SK-N-SH treated with all-trans-retinoic acid at 6 μM for 48 hours (cell line): ENCODE measurements around the gene PIK3CB.

Source experiments
- ATAC-seq: fragments of 200-7000 bp; cut with Tn5 transposase; 3 replicates; pipeline ENCODE4 v1.9.1; 2020; ENCODE audit warnings: mild to moderate bottlenecking, moderate library complexity
- BACH2 ChIP-seq: fragments of 250-450 bp; sonication (Bioruptor Pico); IDR thresholded peaks from 2 replicates; pipeline ENCODE4 v1.9.0; 2021; ENCODE audit warnings: mild to moderate bottlenecking, borderline replicate concordance
- CSRNP3 ChIP-seq: fragments of 250-450 bp; sonication (Bioruptor Pico); IDR thresholded peaks from 2 replicates; pipeline ENCODE4 v1.5.1; 2021; ENCODE audit warnings: mild to moderate bottlenecking, moderate library complexity
- GLIS3 ChIP-seq: fragments of 250-450 bp; sonication (Bioruptor Pico); IDR thresholded peaks from 2 replicates; pipeline ENCODE4 v1.5.0; 2020; ENCODE audit warnings: mild to moderate bottlenecking, moderate library complexity
- ISL1 ChIP-seq: fragments of 250-450 bp; sonication (Bioruptor Pico); IDR thresholded peaks from 2 replicates; pipeline ENCODE4 v2.1.2; 2022; ENCODE audit warnings: mild to moderate bottlenecking, moderate library complexity
- OSR1 ChIP-seq: fragments of 250-450 bp; sonication (Bioruptor Pico); IDR thresholded peaks from 2 replicates; pipeline ENCODE4 v1.8.0; 2022; ENCODE audit warnings: moderate library complexity, mild to moderate bottlenecking, inconsistent platforms
- PATZ1 ChIP-seq: fragments of 250-450 bp; sonication (Bioruptor Pico); IDR thresholded peaks from 2 replicates; pipeline ENCODE4 v1.8.0; 2020; ENCODE audit warnings: mild to moderate bottlenecking, moderate library complexity, borderline replicate concordance
- POU6F1 ChIP-seq: fragments of 250-450 bp; sonication (Bioruptor Pico); IDR thresholded peaks from 2 replicates; pipeline ENCODE4 v1.8.0; 2021; ENCODE audit warnings: low read depth, mild to moderate bottlenecking, moderate library complexity, borderline replicate concordance
- RARB ChIP-seq: fragments of 250-450 bp; sonication (Bioruptor Pico); IDR thresholded peaks from 2 replicates; pipeline ENCODE4 v1.8.0; 2021; ENCODE audit warnings: mild to moderate bottlenecking, moderate library complexity
- SNAI2 ChIP-seq: fragments of 250-450 bp; sonication (Bioruptor Pico); IDR thresholded peaks from 2 replicates; pipeline ENCODE4 v1.5.0; 2020; ENCODE audit warnings: mild to moderate bottlenecking, moderate library complexity
- TCF4 ChIP-seq: fragments of 250-450 bp; sonication (Bioruptor Pico); IDR thresholded peaks from 2 replicates; pipeline ENCODE4 v1.8.0; 2021; ENCODE audit warnings: mild to moderate bottlenecking, moderate library complexity, borderline replicate concordance
- TOX ChIP-seq: fragments of 250-450 bp; sonication (Bioruptor Pico); IDR thresholded peaks from 2 replicates; pipeline ENCODE4 v1.8.0; 2021; ENCODE audit warnings: mild to moderate bottlenecking, moderate library complexity, borderline replicate concordance
- TSHZ2 ChIP-seq: fragments of 250-450 bp; sonication (Bioruptor Pico); IDR thresholded peaks from 2 replicates; pipeline ENCODE4 v1.5.0; 2020; ENCODE audit warnings: mild to moderate bottlenecking, moderate library complexity
- ZFP3 ChIP-seq: fragments of 250-450 bp; sonication (Bioruptor Pico); IDR thresholded peaks from 2 replicates; pipeline ENCODE4 v1.5.0; 2020; ENCODE audit warnings: mild to moderate bottlenecking, moderate library complexity
- ZFP30 ChIP-seq: fragments of 450-650 bp; formaldehyde crosslinking; IDR thresholded peaks from 2 replicates; pipeline ENCODE4 v1.5.0; 2022; ENCODE audit warnings: mild to moderate bottlenecking, moderate library complexity
- ZNF70 ChIP-seq: fragments of 450-650 bp; formaldehyde crosslinking; IDR thresholded peaks from 2 replicates; pipeline ENCODE4 v1.5.0; 2020; ENCODE audit warnings: mild to moderate bottlenecking, moderate library complexity
- ZNF8 ChIP-seq: fragments of 450-650 bp; formaldehyde crosslinking; IDR thresholded peaks from 2 replicates; pipeline ENCODE4 v1.5.0; 2020; ENCODE audit warnings: mild to moderate bottlenecking, moderate library complexity

Gene PIK3CB

GRCh38 chr3:138767498-138768104 lies 67.1 kb downstream of the PIK3CB start:
- TF ChIP-seq TCF4 (CRISPR knock-in tag) (no peak), TSHZ2 (no peak), CSRNP3 (no peak), ZFP3 (no peak), ZNF70 (CRISPR knock-in tag) (no peak), PATZ1 (CRISPR knock-in tag) (no peak), POU6F1 (CRISPR knock-in tag) (no peak)
- no peak for ATAC-seq

GRCh38 chr3:138761002-138761401 lies 73.7 kb downstream of the PIK3CB start:
- TF ChIP-seq PATZ1 (CRISPR knock-in tag) = no peak
- TF ChIP-seq ZFP3 = no peak
- TF ChIP-seq BACH2 (CRISPR knock-in tag) = no peak
- no peak for TF ChIP-seq TSHZ2
- no peak for TF ChIP-seq SNAI2 (CRISPR knock-in tag)

GRCh38 chr3:138748190-138748589 lies 86.5 kb downstream of the PIK3CB start:
- no peak for ATAC-seq
- no peak for TF ChIP-seq OSR1 (CRISPR knock-in tag)
- no peak for TF ChIP-seq ZNF70 (CRISPR knock-in tag)
- TF ChIP-seq ZNF8 (CRISPR knock-in tag) = no peak
- TF ChIP-seq TSHZ2 = no peak
- TF ChIP-seq PATZ1 (CRISPR knock-in tag) = no peak
- no peak for TF ChIP-seq TOX (CRISPR knock-in tag)
- no peak for TF ChIP-seq SNAI2 (CRISPR knock-in tag)
- no peak for TF ChIP-seq GLIS3
- no peak for TF ChIP-seq TCF4 (CRISPR knock-in tag)
- TF ChIP-seq RARB (CRISPR knock-in tag) = no peak
- no peak for TF ChIP-seq ISL1 (CRISPR knock-in tag)
- TF ChIP-seq POU6F1 (CRISPR knock-in tag) = no peak
- TF ChIP-seq ZFP30 (CRISPR knock-in tag) = no peak

More at GRCh38 chr3:138761002-138761401, 73.7 kb downstream of the PIK3CB start:
- ATAC-seq = no peak
